ENCODE measurements around the gene EMC10. TPM values are rescaled to one million over a fixed set of nuclear protein-coding genes. Genes with fewer than 3 reads are reported as not detected.

The EMC10 gene
- polyA plus RNA-seq, 1 of the 3 experiments (the other 2 are of a cell fraction): 218 TPM

- H3K27me3 ChIP-seq (ENCODE audit: insufficient read depth): no peaks in the 10 kb centered on the region
- TF ChIP-seq NFIC (IDR thresholded peaks at IDR 0.05; ENCODE audit: borderline replicate concordance) (no peak), RAD21 (IDR thresholded peaks at IDR 0.05; ENCODE audit: low read length) (no peak), MEF2A (IDR thresholded peaks at IDR 0.05; ENCODE audit: borderline replicate concordance, low read depth) (no peak), RFX5 (IDR thresholded peaks at IDR 0.05; ENCODE audit: low read length) (no peak), MAX (IDR thresholded peaks at IDR 0.05; ENCODE audit: low read depth) (no peak), RXRA (IDR thresholded peaks at IDR 0.05; ENCODE audit: borderline replicate concordance, low read depth) (no peak), RCOR1 (IDR thresholded peaks at IDR 0.05; ENCODE audit: low read length) (no peak), POLR2AphosphoS5 (IDR thresholded peaks at IDR 0.05; ENCODE audit: low read depth, low read length) (no peak), GABPA (IDR thresholded peaks at IDR 0.05; ENCODE audit: low read depth) (no peak), EP300 (IDR thresholded peaks at IDR 0.05; ENCODE audit: borderline replicate concordance in 1 of 2, low read depth in 1 of 2, low read length in 1 of 2) (no peak), FOXJ3 (CRISPR knock-in tag; IDR thresholded peaks at IDR 0.05) (no peak), USF1 (IDR thresholded peaks at IDR 0.05; ENCODE audit: borderline replicate concordance, low read depth) (no peak), SMC3 (IDR thresholded peaks at IDR 0.05; ENCODE audit: low read depth, low read length) (no peak), TEAD4 (IDR thresholded peaks at IDR 0.05; ENCODE audit: borderline replicate concordance, insufficient read depth) (no peak), EZH2phosphoT487 (IDR thresholded peaks at IDR 0.05; ENCODE audit: borderline replicate concordance, low read depth) (no peak), SIN3A (IDR thresholded peaks at IDR 0.05; ENCODE audit: borderline replicate concordance, low read depth, low read length) (no peak), MXI1 (IDR thresholded peaks at IDR 0.05; ENCODE audit: low read depth, low read length) (no peak), ELF1 (IDR thresholded peaks at IDR 0.05) (no peak)
- TF ChIP-seq, protein P1, sequence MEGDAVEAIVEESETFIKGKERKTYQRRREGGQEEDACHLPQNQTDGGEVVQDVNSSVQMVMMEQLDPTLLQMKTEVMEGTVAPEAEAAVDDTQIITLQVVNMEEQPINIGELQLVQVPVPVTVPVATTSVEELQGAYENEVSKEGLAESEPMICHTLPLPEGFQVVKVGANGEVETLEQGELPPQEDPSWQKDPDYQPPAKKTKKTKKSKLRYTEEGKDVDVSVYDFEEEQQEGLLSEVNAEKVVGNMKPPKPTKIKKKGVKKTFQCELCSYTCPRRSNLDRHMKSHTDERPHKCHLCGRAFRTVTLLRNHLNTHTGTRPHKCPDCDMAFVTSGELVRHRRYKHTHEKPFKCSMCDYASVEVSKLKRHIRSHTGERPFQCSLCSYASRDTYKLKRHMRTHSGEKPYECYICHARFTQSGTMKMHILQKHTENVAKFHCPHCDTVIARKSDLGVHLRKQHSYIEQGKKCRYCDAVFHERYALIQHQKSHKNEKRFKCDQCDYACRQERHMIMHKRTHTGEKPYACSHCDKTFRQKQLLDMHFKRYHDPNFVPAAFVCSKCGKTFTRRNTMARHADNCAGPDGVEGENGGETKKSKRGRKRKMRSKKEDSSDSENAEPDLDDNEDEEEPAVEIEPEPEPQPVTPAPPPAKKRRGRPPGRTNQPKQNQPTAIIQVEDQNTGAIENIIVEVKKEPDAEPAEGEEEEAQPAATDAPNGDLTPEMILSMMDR (IDR thresholded peaks at IDR 0.05): no peak
- TF ChIP-seq, protein P2, sequence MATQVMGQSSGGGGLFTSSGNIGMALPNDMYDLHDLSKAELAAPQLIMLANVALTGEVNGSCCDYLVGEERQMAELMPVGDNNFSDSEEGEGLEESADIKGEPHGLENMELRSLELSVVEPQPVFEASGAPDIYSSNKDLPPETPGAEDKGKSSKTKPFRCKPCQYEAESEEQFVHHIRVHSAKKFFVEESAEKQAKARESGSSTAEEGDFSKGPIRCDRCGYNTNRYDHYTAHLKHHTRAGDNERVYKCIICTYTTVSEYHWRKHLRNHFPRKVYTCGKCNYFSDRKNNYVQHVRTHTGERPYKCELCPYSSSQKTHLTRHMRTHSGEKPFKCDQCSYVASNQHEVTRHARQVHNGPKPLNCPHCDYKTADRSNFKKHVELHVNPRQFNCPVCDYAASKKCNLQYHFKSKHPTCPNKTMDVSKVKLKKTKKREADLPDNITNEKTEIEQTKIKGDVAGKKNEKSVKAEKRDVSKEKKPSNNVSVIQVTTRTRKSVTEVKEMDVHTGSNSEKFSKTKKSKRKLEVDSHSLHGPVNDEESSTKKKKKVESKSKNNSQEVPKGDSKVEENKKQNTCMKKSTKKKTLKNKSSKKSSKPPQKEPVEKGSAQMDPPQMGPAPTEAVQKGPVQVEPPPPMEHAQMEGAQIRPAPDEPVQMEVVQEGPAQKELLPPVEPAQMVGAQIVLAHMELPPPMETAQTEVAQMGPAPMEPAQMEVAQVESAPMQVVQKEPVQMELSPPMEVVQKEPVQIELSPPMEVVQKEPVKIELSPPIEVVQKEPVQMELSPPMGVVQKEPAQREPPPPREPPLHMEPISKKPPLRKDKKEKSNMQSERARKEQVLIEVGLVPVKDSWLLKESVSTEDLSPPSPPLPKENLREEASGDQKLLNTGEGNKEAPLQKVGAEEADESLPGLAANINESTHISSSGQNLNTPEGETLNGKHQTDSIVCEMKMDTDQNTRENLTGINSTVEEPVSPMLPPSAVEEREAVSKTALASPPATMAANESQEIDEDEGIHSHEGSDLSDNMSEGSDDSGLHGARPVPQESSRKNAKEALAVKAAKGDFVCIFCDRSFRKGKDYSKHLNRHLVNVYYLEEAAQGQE (IDR thresholded peaks at IDR 0.05; ENCODE audit: low read depth, low read length): no peak
- DNase-seq: no peak
- H3K36me3 ChIP-seq (replicated peaks in 1 of 2; ENCODE audit: control insufficient read depth in 1 of 2, insufficient read depth in 2 of 2, low read length in 1 of 2): no peaks in the 10 kb centered on the region
- H3K27ac ChIP-seq (ENCODE audit: low read depth in 2 of 2, low read length in 1 of 2): no peak overlapping the region
- H3K4me1 ChIP-seq (ENCODE audit: control insufficient read depth in 1 of 2, insufficient read depth in 2 of 2, low read depth in 1 of 2, low read length in 1 of 2): peaks cover 0 to 7% of the 10 kb centered on the region in 2 experiments; a peak in 1 of 4 replicates
- H2AFZ ChIP-seq (ENCODE audit: low read depth): no peak overlapping the region
- ChIA-PET POLR2A (interaction anchor here (1.4 kb wide), 1 partner anchor 10 kb away, joined by 9 read pairs; the partner anchor contains the start of gene JOSD2), CTCF (interaction anchor here (1.1 to 2.5 kb wide), 7 partner anchors 9 to 55 kb away, joined by 3 to 11 read pairs (median 6); partner anchors contain the start of gene JOSD2)
- no peaks in the 10 kb centered on the region for H3K9me3 ChIP-seq
- no peak overlapping the region for H3K9ac ChIP-seq
- H3K4me3 ChIP-seq (ENCODE audit: low read depth in 2 of 2, low read length in 1 of 2): no peak overlapping the region
- no peaks in the 10 kb centered on the region for H3K9me2 ChIP-seq
- H4K20me1 ChIP-seq (ENCODE audit: insufficient read depth): no peaks in the 10 kb centered on the region
- H3K4me2 ChIP-seq: no peak overlapping the region
- no peaks in the 10 kb centered on the region for H3F3A ChIP-seq (replicated peaks; ENCODE audit: insufficient read depth)
- no peaks in the 10 kb centered on the region for H3K79me2 ChIP-seq (ENCODE audit: insufficient read depth)
- 69% methylated on average over 10 of the region's 12 CpGs for WGBS (ENCODE audit: low lambda C conversion rate)
Observed at GRCh38 chr19:50501186-50501567, 24.9 kb downstream of the EMC10 start.

Measured in SK-N-SH (cell line).